GM18502 (cell line): ENCODE data around the gene PRKX.
A peak's percentile ranks its signal among the peaks of the same experiment; 100 is the strongest.
"Not testable (repeated sequence)": the region's sequence is repeated elsewhere in the genome, so short reads cannot be mapped to it uniquely, and the experiment has no call there.

Experiments used
- ATAC-seq: cut with Tn5 transposase; IDR thresholded peaks from one replicate; pipeline ENCODE4 v1.9.1; 2021; ENCODE audit warnings: mild to moderate bottlenecking; ENCODE audit not compliant: unreplicated experiment, poor library complexity

The PRKX gene

GRCh38 chrX:3712051-3712869 lies 1.2 kb downstream of the PRKX start:
- ATAC-seq, result peak; percentile 17

GRCh38 chrX:3711331-3711917 lies 2.0 kb downstream of the PRKX start:
- ATAC-seq, result no peak

GRCh38 chrX:3707673-3708274 lies 5.7 kb downstream of the PRKX start:
- not testable (repeated sequence) for ATAC-seq

GRCh38 chrX:3706481-3706880 lies 7.0 kb downstream of the PRKX start:
- ATAC-seq, result no peak

GRCh38 chrX:3703251-3703650 lies 10.2 kb downstream of the PRKX start:
- ATAC-seq, result not testable (repeated sequence)

- not testable (repeated sequence) for ATAC-seq
These were observed 11.4 kb downstream of the PRKX start for GRCh38 chrX:3702095-3702494.

GRCh38 chrX:3701445-3701928 lies 12.0 kb downstream of the PRKX start:
- ATAC-seq, result not testable (repeated sequence)

GRCh38 chrX:3699821-3700381 lies 13.5 kb downstream of the PRKX start:
- ATAC-seq, result peak; percentile 74

DNA sequence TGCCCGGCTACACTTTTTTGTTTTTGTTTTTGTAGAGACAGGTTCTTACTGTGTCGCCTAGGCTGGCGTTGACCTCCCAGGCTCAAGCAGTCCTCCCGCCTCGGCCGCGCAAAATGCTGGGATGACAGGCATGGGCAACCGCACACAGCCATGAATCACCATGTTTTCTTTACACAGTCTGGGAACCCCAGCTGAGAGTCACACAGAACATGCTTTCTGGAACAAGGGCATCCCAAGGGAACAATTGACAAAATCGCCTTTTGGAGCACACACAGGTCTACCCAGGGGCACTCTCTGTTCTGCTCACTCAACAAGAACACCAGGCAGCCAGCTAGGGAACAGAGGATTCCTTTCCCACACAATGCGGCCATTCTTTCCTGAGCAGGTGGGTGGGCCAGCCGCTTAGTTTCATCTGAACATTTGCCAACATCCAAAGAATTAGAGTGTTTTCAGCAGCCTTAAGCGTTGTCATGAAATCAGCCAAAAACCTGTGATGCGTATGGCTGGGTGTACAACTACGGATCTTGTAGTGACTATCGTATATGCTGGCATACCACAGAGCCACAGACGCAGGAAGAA lies 15.7 kb downstream of the PRKX start:
- ATAC-seq, result no peak

- no peak for ATAC-seq
These were observed 16.2 kb downstream of the PRKX start for GRCh38 chrX:3697220-3697684.

DNA sequence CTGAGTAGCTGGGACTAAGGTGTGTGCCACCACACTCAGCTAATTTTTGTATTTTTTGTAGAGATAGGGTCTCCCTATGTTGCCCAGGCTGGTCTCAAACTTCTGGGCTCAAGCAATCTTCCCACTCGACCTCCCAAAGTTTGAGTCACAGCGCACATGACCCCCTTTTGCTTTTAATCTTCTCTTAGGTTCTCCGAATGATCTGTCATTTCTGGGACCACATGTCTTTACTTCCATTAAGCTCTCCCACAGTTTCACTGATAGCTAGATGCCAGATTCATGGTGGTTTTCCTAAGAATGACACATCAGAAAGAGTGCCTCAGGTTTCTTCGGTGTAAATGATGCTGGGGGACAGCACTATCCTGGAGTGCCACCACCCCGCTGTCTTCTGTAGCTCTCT lies 17.9 kb downstream of the PRKX start:
- ATAC-seq, result no peak

DNA sequence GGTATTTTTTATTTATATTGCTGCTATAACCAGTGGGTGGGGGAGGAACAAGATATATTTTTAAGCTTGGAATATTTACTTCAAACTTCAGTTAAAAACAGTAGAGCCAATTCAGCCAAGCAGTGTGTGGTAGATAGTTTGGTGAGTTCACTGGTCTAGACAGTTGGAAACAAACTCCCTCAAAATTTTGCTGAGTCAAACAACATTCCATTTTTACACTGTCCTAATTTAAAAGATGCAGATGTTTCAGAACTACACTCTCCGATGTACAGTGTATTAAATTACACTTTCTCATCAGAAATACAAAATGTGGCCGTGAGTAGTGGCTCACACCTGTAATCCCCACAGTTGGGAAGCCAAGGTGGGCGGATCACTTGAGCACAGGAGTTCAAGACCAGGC lies 23.3 kb downstream of the PRKX start:
- ATAC-seq, result no peak

- ATAC-seq, result not testable (repeated sequence)
These were observed 30.2 kb downstream of the PRKX start for GRCh38 chrX:3683236-3683635.

DNA sequence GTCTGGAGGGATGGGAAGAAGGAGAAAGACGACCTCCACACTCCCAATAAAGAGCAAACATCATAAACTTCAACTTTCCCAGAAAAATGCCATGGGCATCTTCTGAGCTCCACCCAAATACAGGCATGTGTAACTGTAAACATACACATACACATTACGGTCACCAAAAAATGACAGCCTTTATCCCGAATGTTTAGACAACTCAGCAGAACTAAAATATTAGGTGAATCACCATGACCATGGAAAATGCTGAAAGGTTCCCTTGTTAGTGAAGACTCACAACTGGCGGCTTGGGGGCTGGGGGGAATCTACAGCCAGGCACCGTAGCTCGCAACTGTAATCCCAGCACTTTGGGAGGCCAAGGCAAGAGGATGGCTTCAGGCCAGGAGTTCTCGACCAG lies 33.0 kb downstream of the PRKX start:
- no peak for ATAC-seq

GRCh38 chrX:3679669-3680068 lies 33.8 kb downstream of the PRKX start:
- no peak for ATAC-seq

- no peak for ATAC-seq
These were observed 35.1 kb downstream of the PRKX start for GRCh38 chrX:3678328-3678727.

DNA sequence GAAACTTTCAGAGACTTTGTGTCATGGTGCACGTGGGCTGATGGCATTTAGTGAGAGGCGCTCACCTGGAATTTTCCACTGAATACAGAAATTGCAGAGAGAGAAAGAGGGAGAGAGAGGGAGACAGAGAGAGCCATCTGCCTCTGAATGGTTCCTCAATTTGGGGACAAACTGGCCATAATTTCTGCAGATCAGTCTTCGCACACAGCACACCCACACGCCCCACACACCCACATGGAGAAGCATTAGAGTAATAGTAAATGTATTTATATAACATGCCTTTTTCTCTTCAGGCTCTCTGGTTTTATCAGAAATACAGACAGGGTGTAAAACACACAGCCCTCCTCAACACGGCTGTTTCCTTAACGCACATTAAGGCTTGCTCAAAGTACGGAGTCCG lies 38.6 kb downstream of the PRKX start:
- no peak for ATAC-seq

DNA sequence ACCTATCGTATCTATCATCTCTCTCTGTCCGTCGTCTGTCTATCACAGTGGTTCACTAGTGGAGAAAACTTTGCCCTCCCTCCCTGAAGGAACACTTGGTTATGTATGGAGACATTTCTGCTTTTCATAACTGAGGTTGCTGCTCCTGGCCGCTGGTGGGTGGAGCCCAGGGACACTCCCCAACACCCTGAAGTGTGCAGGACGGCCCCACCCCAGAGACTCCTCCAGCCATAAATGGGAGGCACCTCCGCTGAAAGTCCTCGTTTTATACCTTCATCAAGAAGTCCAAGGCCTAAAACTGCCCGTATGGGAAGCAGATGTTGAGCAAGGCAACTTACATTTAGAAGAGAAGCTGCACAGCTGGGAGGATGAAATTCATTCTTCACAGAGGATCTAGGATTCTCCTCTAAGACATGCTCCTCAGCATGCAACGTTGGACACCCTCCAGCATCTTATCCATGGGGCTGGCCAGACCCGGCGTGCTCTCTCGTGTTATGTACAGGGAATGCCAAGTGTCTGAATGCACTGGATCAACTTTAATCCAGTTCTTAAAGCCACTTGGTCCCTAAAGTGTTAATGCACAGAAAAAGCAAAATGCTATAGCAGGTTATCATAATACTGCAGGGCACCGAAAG lies 43.5 kb downstream of the PRKX start:
- ATAC-seq, result no peak

GRCh38 chrX:3666975-3667374 lies 46.5 kb downstream of the PRKX start:
- ATAC-seq, result no peak

DNA sequence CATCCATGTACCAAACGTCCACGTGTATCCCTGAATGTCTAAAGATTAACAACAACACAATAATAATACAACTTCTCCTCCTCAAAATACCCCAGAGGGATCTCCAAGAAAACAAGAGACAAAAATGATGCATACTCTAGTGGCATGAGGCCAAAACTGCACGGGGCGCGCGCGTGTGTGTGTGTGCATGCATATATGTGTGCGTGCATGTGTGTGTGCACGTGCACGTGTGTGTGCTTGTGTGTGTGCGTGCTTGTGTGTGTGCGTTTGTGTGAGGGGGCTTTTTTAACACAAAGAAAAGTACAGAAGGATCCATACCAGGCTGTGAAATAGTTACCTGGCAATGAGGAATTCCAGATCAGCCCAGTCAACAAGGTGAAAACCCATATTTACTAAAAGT lies 48.5 kb downstream of the PRKX start:
- ATAC-seq, result no peak
